Measurements from ENCODE around the gene CTSZ.
"Not testable (repeated sequence)": the region's sequence is repeated elsewhere in the genome, so short reads cannot be mapped to it uniquely, and the experiment has no call there.

The CTSZ gene

GRCh38 chr20:59006864-59007664 lies at the start of gene CTSZ:
CTSZ (minus strand) TSS chr20:59007254; CDS start chr20:59007128, 126 bp downstream.
- peak; percentile 83 to 94 (median 84) for DNase-seq

GRCh38 chr20:59055302-59055701 lies 48.2 kb upstream of the CTSZ start:
- peak; percentile 42 to 64 (median 45) for DNase-seq

- DNase-seq = no peak
Measured at GRCh38 chr20:59051666-59052185, 44.7 kb upstream of the CTSZ start.

GRCh38 chr20:59050437-59050836 lies 43.4 kb upstream of the CTSZ start:
- no peak for DNase-seq

- DNase-seq = no peak
Measured at GRCh38 chr20:59048681-59049030, 41.6 kb upstream of the CTSZ start.

- DNase-seq = no peak
Measured at GRCh38 chr20:59047938-59048680, 41.1 kb upstream of the CTSZ start.

GRCh38 chr20:59046862-59047261 lies 39.8 kb upstream of the CTSZ start:
- no peak for DNase-seq

- no peak for DNase-seq
Measured at GRCh38 chr20:59044796-59045195, 37.7 kb upstream of the CTSZ start.

- DNase-seq = no peak
Measured at GRCh38 chr20:59044295-59044694, 37.2 kb upstream of the CTSZ start.

GRCh38 chr20:59043698-59044097 lies 36.6 kb upstream of the CTSZ start:
- peak; percentile 26 to 58 (median 45) for DNase-seq

GRCh38 chr20:59042796-59043631 lies 36.0 kb upstream of the CTSZ start:
- DNase-seq = peak; percentile 97 to 99 (median 99)

- DNase-seq = peak; percentile 33 to 63 (median 36)
Measured at GRCh38 chr20:59042151-59042795, 35.2 kb upstream of the CTSZ start, which contains the start of gene PRELID3B. PRELID3B (minus strand) TSS chr20:59042786; CDS start chr20:59042730, 56 bp downstream.

- DNase-seq = not testable (repeated sequence)
Measured at GRCh38 chr20:59041487-59041886, 34.4 kb upstream of the CTSZ start.

- DNase-seq = no peak
Measured at GRCh38 chr20:59040667-59041066, 33.6 kb upstream of the CTSZ start.

GRCh38 chr20:59039233-59039632 lies 32.2 kb upstream of the CTSZ start:
- peak in 2 of 3 donors; percentile 43 to 47 for DNase-seq

GRCh38 chr20:59037386-59037785 lies 30.3 kb upstream of the CTSZ start:
- no peak for DNase-seq

GRCh38 chr20:59035381-59035780 lies 28.3 kb upstream of the CTSZ start:
- DNase-seq = no peak

- no peak for DNase-seq
Measured at GRCh38 chr20:59033616-59034165, 26.6 kb upstream of the CTSZ start.

- no peak for DNase-seq
Measured at GRCh38 chr20:59033093-59033492, 26.0 kb upstream of the CTSZ start.

- peak in 1 of 3 donors; percentile 40 for DNase-seq
Measured at GRCh38 chr20:59032713-59033059, 25.6 kb upstream of the CTSZ start.

GRCh38 chr20:59032023-59032712 lies 25.1 kb upstream of the CTSZ start, which contains the start of gene ATP5F1E:
ATP5F1E (minus strand) TSS chr20:59032335; CDS start chr20:59032251, 84 bp downstream.
- DNase-seq = peak; percentile 97 to 99 (median 98)

Data from suppressor macrophage treated with lipopolysaccharide for 1 hour (primary cell).